ENCODE measurements around the gene TAF6.

The TAF6 gene

GRCh38 chr7:100119072-100119969 is at the start of gene TAF6, which contains the start of gene CNPY4:
Gene TAF6 (minus strand): TSS chr7:100119358. CDS start chr7:100114209, 5,149 bp downstream.
Gene CNPY4 (plus strand): TSS chr7:100119634. CDS start chr7:100119745, 111 bp downstream.
- DNase-seq, result peak; percentile 93 to 97

GRCh38 chr7:100167912-100168323 is 48.8 kb upstream of the TAF6 start:
- DNase-seq, result no peak

- DNase-seq, result no peak
Observed at GRCh38 chr7:100166970-100167911, 48.1 kb upstream of the TAF6 start.

- DNase-seq, result no peak
Observed at GRCh38 chr7:100166317-100166940, 47.3 kb upstream of the TAF6 start.

- no peak for DNase-seq
Observed at GRCh38 chr7:100163871-100164270, 44.7 kb upstream of the TAF6 start.

- no peak for DNase-seq
Observed at GRCh38 chr7:100163006-100163531, 43.9 kb upstream of the TAF6 start.

- DNase-seq, result no peak
Observed at GRCh38 chr7:100160067-100160466, 40.9 kb upstream of the TAF6 start.

GRCh38 chr7:100159099-100159623 is 40.0 kb upstream of the TAF6 start:
- DNase-seq, result no peak

GRCh38 chr7:100158229-100159098 is 39.3 kb upstream of the TAF6 start, which contains the start of gene TRAPPC14:
Gene TRAPPC14 (minus strand): TSS chr7:100158723. CDS start chr7:100158499, 224 bp downstream.
- peak; percentile 73 for DNase-seq

- no peak for DNase-seq
Observed at GRCh38 chr7:100157334-100158228, 38.4 kb upstream of the TAF6 start.

- no peak for DNase-seq
Observed at GRCh38 chr7:100157069-100157333, 37.8 kb upstream of the TAF6 start.

GRCh38 chr7:100156331-100157068 is 37.3 kb upstream of the TAF6 start:
- no peak for DNase-seq

- DNase-seq, result no peak
Observed at GRCh38 chr7:100155553-100156317, 36.6 kb upstream of the TAF6 start.

- no peak for DNase-seq
Observed at GRCh38 chr7:100154651-100155491, 35.7 kb upstream of the TAF6 start.

- no peak for DNase-seq
Observed at GRCh38 chr7:100153708-100154535, 34.8 kb upstream of the TAF6 start.

- DNase-seq, result no peak
Observed at GRCh38 chr7:100152937-100153666, 33.9 kb upstream of the TAF6 start.

Data from NCI-H187 (cell line).